ENCODE measurements around the gene LUC7L3.
"Not testable (repeated sequence)": the region's sequence is repeated elsewhere in the genome, so short reads cannot be mapped to it uniquely, and the experiment has no call there.

Gene LUC7L3

GRCh38 chr17:50798424-50799288 is 79.3 kb downstream of the LUC7L3 start:
- FAIRE-seq, result no peak
- no peak for TF ChIP-seq TAF1 (IDR thresholded peaks at IDR 0.05; ENCODE audit: borderline replicate concordance, low read depth, low read length)
- no peak for TF ChIP-seq POLR2AphosphoS5 (IDR thresholded peaks at IDR 0.05; ENCODE audit: low read depth, low read length)
- no peak for TF ChIP-seq POLR2A (IDR thresholded peaks at IDR 0.05; ENCODE audit: low read depth, low read length)
- DNase-seq (ENCODE audit: insufficient read length), result no peak

GRCh38 chr17:50799582-50799981 is 80.2 kb downstream of the LUC7L3 start:
- FAIRE-seq, result no peak
- no peak for TF ChIP-seq TAF1 (IDR thresholded peaks at IDR 0.05; ENCODE audit: borderline replicate concordance, low read depth, low read length)
- TF ChIP-seq POLR2AphosphoS5 (IDR thresholded peaks at IDR 0.05; ENCODE audit: low read depth, low read length), result no peak
- TF ChIP-seq POLR2A (IDR thresholded peaks at IDR 0.05; ENCODE audit: low read depth, low read length), result no peak
- DNase-seq (ENCODE audit: insufficient read length), result no peak

- TF ChIP-seq POLR2A (IDR thresholded peaks at IDR 0.05; ENCODE audit: low read depth, low read length) (no peak), TAF1 (IDR thresholded peaks at IDR 0.05; ENCODE audit: borderline replicate concordance, low read depth, low read length) (no peak), POLR2AphosphoS5 (IDR thresholded peaks at IDR 0.05; ENCODE audit: low read depth, low read length) (no peak)
- DNase-seq (ENCODE audit: insufficient read length), result no peak
- no peak for FAIRE-seq
Observed at GRCh38 chr17:50800196-50800700, 80.8 kb downstream of the LUC7L3 start.

GRCh38 chr17:50802609-50803571 is 83.5 kb downstream of the LUC7L3 start:
- TF ChIP-seq POLR2AphosphoS5 (IDR thresholded peaks at IDR 0.05; ENCODE audit: low read depth, low read length), result no peak
- TF ChIP-seq POLR2A (IDR thresholded peaks at IDR 0.05; ENCODE audit: low read depth, low read length), result no peak
- TF ChIP-seq TAF1 (IDR thresholded peaks at IDR 0.05; ENCODE audit: borderline replicate concordance, low read depth, low read length), result no peak
- FAIRE-seq (no peak), DNase-seq (ENCODE audit: insufficient read length) (no peak)

- TF ChIP-seq TAF1 (IDR thresholded peaks at IDR 0.05; ENCODE audit: borderline replicate concordance, low read depth, low read length) (no peak), POLR2AphosphoS5 (IDR thresholded peaks at IDR 0.05; ENCODE audit: low read depth, low read length) (no peak), POLR2A (IDR thresholded peaks at IDR 0.05; ENCODE audit: low read depth, low read length) (no peak)
- FAIRE-seq (no peak), DNase-seq (ENCODE audit: insufficient read length) (no peak)
Observed at GRCh38 chr17:50803676-50804075, 84.3 kb downstream of the LUC7L3 start.

- not testable (repeated sequence) for FAIRE-seq; DNase-seq (ENCODE audit: insufficient read length)
Observed at GRCh38 chr17:50804749-50805475, 85.5 kb downstream of the LUC7L3 start.

GRCh38 chr17:50805486-50805885 is 86.1 kb downstream of the LUC7L3 start:
- TF ChIP-seq TAF1 (IDR thresholded peaks at IDR 0.05; ENCODE audit: borderline replicate concordance, low read depth, low read length) (no peak), POLR2A (IDR thresholded peaks at IDR 0.05; ENCODE audit: low read depth, low read length) (no peak), POLR2AphosphoS5 (IDR thresholded peaks at IDR 0.05; ENCODE audit: low read depth, low read length) (no peak)
- FAIRE-seq (no peak), DNase-seq (ENCODE audit: insufficient read length) (no peak)

All from GM12892 (cell line).